GM21367 (cell line): ENCODE measurements around the gene CWC27.

Source experiments
- ATAC-seq: cut with Tn5 transposase; IDR thresholded peaks from one replicate; pipeline ENCODE4 v1.9.1; 2021; ENCODE audit not compliant: unreplicated experiment

The CWC27 gene

DNA sequence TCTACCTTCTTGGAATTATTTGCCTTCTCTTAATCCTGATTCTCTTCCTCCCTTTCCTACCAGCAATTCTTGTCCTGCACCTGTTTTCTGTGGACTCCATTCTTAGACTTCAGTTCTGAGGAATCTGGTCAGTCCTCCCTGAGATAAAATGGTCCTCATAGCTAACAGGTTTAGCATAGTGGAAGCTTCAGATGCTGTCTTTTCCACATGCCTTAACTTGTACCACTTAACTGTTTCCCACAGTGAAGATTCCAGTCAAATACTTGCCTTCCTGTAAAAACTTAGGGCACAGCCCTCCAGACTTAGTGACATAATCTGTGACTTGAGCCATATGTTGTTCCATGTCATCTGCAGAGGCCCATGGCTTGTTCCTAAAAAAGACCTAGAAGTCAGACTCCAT is 261.3 kb downstream of the CWC27 start:
- no peak for ATAC-seq

DNA sequence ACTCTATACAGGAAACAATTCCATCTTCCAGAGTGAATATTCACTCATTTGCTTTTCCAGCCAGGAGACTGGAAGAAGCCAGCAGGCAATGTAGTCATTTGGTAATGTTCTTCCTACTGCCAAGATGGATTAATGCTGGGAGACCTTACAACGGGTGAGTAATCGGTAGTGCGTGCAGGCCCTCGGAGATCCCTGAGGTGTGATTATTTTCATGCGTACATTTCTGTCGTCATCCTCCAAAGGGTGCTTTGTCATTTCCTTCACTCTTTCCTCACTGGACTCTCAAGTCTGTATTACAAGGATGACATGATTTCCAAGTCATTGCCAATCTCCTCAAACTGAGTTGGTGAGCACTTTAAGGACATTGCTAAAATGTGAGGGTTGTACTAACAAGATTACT is 263.5 kb downstream of the CWC27 start:
- no peak for ATAC-seq

DNA sequence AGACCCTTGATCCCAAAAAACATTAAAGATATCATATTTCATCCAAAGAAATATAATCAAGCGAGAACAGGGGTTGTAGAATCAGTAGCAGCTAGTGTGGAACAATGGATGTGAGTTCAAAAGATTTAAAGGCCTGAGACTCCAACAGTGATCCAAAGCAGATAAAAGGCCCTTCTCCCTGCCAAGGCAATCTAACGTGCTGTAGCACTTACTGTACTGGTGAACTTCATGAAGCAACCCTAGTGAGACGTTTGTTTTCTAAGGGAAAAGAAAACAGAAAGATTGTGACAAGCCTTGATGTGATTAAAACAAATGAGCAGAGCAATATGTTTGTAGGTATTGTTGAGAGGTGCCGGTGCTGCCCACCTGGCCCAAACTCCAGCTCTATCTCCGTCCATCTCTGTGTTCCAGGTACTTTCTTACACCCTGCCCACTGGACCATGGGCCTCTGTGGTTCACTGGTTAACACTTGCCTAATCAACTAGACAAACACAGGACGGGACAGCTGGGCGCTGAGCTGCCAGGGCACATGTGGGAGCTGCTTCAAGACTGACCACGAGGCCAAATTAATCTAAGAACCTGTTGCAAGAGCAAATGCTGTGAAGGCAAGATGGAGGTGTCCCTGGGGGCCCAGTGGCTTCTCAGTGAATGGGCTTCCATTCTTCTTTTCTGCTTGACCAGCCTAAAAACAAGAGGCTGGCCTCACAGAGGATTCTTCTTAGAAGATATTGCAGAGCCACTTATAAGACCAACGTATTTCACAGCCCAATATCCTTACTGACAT is 265.5 kb downstream of the CWC27 start:
- ATAC-seq: no peak

DNA sequence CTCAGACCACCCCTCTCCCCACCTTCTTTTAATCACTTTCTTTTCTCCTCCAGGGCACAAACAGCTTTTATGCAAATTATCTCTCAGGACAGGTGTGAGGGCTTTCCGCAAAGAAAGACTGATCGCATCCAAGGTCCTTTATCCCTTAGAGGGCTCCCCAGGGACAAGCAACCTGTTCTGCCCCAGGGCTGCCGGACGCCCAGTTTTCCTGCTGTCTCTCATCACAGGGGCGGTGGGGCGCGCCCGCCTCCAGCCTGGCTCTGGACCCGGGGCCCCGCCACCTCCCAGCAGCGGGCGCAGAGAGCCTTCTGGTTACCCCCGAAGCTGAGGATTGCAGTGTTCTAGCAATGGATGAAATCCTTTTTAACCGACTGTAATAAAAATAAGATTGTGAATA is 266.1 kb downstream of the CWC27 start:
- no peak for ATAC-seq

DNA sequence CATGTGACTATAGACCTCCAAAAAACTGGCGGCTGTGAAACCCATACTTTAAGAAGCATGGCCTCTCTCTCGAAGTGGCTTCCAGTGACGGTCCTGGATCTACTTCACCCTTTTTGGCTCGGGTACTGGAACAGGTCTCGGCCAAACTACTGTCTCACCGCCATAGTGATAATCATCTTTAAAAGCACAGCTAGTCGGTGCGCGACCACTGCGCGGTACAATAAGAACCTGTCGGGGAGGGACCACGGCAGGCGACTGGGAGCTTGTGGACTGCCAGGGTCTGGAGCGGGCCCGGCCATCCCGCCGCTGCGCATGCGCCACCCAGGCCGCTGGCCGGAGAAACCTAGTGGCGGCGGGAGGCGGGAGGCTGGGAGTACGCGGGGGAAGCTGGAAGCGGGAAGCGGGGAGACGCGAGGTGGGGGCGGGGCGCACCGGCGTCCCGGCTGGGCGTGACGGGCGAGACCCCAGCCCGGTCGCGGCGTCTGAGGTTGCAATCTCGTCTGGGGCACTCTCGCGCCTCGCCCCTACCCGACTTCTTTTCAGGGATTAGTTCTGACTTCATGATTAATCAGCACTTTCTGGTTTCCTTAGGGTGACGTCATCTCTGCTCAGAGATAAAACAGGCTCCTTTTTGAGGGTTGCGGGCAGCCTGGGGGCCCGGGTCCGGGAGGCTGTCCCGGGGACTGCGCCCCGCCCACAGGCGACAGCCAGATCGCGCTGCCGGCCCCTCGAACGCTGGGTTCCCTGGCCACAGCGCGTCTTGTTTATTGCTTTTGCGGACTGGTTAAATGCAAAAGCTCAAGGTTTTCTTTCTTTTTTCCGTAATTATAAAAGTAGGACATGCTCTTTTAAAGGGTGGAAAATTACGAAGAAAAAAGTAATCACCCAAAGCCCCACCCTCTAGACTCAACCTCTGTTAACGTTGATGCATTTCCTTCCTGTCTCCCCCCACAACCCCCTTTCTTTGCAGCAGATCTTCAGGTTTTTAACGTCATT is 266.8 kb downstream of the CWC27 start:
- peak; percentile 76 for ATAC-seq

DNA sequence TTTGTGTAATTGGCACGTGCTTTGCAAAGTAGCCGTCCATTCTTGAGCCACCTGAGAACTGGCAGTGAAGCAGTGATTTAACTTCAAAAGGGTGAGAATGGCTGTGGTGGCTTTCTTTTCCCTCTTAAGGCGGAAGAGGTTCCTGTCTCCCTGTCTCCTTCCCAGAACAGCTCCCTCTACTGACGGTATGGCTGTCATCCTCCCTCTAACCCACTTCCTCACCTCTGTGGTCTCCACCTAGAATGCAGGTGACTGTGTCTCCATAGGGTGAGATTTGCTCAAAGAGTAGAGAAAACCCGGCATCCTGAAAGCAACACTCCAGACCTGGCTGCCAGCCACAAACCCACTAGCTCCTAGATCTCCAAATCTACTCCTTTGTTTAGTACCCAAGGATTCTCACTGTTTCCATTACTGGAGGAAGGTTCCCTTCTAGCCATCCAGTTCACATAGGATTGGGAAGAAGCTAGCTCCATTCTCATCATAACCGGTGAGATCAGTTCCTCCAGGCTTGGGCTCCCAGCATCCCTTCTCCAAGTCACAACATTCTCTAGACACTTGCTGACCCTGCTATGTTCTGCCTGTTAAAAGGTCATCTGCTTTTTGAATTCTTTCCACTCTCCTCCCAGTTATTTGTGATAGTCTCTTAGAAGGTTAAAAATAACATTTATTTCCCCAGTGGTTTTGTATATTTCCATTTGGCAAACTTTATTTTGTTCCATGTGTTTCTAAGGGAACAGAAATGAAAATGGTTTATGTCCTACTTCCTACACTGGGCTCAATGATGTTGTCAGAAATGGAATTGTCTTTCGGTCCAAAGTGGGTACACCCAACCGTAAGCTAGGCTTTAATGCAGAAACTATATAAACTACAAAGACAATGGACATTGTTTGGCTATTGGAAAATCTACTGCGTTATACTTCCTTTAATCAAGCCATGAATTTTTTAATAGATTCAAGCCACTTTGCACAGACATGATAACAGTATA is 269.4 kb downstream of the CWC27 start:
- ATAC-seq: no peak

DNA sequence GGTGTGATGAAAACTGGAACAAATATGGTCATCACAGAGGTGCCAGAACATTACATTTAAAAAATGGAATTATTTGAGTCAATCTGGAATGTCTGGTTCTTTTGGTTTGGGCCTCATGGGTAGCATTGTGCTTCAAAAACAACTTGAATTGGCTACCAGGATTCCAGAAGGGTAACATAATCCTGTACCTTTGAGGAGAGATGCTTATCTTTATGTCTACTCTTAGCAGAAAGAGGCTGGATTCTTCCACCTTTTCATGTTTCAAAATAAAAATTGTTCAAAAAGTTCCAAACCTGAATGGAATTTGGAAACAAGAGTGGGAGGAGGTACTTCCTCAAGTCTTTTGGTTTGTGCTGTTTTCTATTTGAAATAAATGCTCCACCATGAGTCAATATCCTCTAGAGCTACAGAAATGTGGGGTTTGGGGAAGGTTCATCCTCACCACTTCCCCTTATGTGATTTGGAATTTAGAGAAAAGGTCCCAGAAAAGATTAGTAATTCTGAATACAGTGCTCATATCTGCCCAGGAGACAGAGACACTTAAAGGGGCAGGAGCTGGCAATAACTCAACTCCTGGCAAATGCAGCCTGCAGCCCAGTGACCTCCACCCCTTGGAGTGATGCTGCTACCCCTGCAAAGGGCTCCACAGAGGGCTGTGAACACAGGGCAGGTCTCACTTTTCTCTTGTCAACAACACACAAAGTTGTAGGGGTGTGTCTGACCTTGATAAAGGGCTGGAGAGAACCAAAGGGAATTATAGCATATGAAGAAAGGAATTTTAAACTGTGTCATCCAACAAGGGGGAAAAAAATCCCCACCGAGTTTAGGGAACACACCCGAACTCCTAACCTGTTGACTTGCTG is 272.8 kb downstream of the CWC27 start:
- no peak for ATAC-seq

DNA sequence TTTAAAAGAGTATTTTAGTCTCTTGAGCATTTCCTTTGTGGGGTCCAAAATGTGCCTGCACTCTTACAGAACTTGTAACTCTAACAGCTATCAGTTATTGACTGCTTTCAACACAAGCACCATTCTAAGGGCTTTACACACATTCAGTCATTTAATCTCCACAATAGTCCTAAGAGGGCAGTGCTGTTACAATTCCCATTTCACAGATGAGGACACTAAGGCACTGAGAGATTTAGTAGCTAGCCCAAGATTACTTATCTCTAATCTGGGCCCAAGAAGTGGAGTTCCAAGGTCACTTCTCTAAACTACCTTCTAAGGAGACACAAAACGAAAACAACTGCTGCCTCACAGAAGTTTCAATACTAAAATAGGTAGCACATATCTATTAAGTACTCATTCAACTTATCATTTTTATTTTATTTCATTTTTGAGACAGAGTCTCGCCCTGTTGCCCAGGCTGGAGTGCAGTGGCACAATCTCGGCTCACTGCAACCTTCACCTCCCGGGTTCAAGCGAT is 275.2 kb downstream of the CWC27 start:
- peak; percentile 50 for ATAC-seq

DNA sequence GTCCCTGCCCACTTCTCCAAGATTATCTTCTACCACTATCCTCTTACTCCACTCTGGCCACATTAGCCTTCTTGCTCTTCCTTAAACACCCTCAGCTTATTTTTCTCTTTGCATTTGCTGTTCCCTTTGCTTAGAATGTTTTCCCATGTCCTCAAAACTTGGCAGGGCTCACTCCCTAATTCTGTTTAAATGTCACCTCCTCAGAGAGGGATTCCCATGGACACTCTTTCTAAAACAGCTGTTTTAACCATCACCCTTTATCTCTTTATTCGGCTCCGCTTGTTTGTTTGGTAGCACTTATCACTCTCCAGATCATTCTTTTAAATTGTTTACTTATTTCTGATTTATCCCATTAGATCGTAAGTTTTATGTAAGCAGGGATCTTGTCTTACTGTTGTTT is 278.5 kb downstream of the CWC27 start:
- no peak for ATAC-seq

DNA sequence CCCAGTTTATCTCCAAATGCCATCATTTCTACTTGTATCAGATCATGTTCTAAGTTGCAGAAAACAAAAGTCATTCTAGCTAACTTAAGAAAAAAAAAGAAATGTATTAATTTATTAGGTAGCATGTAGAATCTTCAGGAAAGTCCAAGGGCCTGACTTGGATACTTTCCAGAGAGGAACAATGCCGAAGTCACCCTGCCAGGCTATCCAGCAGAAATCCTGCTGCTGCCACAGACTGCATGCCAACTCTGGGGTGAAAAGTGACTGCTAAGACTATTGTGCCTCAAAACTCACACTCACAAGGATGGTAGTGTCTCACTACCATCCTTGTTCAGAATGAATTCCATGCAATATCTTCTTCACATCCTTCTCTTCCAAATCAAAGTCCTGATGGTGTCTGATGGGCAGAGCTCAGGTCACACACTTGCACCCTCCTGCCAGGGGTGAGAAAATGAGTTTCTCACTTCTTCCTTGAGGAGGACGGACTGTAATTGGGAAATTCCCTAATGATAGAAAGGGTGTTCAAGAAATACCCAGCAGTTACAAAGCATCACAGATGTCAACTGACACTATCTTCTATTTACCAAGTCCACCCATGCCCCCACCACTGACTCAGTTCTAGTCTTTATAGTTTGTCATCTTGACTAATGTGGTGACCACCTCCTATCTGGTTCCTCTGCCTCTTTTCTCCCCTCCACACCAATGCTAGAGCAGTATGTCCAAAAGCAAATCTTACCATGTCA is 279.4 kb downstream of the CWC27 start:
- peak; percentile 30 for ATAC-seq

DNA sequence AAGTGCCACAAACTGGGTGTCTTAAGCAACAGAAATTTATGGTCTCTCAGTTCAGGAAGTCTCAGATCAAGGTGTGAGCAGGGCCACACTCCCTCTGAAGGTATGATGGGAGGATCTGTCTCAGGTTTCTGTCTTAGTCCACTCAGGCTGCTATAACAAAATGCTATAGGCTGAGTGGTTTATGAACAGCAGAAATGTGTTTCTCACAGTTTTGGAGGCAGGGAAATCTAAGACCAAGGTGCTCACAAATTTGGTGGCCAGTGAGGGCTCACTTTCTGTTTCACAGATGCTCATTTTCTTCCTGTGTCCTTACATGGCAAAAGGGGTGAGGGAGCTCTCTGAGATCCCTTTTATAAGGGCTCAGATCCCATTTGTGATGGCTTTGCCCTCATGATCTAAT is 281.4 kb downstream of the CWC27 start:
- ATAC-seq: peak; percentile 34

DNA sequence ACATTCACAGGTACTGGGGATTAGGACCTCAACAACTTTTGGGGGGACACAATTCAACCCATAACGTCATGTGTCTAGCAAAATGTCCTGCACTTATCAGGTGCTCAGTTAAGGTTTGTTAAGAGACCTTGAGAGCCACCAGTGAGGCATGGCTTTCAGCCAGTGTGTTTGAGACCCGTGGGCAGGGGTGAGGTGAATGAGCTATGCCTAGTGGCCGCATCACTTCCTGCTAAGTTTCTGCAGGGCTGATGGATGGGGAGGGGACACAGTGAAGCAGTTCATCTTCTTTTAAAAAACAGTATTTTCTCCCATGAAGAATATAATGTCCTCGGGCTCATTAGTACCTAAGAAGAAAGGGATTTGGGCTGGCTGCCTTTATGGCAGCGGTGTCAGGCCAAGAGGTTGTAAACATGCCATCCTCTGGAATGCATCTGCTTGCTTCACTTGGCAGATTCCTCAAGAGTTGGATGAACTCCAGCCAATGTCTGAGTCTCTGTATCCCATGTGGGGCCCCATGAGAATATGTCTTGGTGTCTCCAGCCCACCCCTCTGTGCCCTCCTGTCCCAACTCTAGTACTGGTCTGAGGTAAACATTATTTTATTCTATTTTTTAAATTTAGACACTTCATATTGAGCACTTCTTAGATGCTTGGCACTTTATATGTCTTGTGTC is 282.2 kb downstream of the CWC27 start:
- no peak for ATAC-seq

DNA sequence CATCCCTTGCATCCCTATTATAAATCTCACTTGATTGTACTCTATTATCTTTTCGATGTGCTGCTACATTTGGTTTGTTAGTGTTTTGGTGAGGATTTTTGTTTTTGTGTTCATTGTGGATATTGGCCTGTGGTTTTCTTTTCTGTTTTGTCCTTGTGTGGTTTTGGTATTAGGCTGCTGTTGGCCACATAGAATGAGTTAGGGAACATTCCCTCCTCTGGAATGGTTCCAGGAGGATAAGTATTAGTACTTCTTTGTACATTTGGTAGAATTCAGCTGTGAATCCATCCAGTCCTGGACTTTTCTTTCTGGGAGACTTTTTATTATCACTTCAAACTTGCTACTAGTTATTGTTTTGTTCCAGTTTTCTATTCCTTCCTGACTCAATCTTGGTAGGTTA is 287.2 kb downstream of the CWC27 start:
- ATAC-seq: no peak

DNA sequence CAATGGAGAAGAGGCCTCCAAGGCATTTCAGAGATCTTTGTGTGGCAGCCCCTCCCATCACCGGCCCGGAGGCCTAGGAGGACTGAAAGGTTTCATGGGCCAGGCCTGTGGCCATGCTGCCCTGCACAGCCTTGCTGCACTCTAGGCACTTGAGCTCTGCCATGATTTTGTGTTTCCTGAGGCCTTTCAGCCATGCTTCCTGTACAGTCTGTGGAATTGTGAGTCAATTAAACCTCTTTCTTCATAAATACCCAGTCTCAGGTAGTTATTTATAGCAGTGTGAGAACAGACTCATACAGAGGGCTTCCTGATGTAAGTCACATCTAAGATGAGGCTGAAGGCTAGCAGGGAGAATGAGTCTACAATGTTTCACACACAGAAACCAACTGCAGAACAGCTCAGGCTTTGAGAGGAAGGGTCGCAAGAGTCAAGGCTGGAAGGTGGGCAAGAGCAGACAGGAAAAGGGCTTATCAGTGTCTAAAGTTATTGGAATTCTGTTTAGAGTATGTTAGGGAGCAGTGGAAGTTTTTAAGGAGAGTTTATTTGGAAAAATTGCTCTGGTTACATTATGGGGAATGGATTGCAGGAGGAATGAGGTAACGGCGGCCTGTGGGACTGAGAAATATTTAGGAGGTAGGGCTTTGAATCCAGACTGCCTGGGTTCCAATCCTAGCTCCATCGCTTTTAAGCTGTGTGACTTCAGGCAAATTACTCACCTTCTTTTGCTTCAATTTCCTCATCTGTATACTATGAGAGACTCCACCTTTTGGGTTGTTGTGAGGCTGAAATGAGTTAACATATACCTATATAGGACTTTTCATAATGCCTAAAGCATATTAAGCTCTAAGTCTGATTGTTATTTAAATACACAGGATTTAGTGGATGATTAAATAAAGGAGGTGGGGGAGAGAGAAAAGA is 291.2 kb downstream of the CWC27 start:
- ATAC-seq: no peak

DNA sequence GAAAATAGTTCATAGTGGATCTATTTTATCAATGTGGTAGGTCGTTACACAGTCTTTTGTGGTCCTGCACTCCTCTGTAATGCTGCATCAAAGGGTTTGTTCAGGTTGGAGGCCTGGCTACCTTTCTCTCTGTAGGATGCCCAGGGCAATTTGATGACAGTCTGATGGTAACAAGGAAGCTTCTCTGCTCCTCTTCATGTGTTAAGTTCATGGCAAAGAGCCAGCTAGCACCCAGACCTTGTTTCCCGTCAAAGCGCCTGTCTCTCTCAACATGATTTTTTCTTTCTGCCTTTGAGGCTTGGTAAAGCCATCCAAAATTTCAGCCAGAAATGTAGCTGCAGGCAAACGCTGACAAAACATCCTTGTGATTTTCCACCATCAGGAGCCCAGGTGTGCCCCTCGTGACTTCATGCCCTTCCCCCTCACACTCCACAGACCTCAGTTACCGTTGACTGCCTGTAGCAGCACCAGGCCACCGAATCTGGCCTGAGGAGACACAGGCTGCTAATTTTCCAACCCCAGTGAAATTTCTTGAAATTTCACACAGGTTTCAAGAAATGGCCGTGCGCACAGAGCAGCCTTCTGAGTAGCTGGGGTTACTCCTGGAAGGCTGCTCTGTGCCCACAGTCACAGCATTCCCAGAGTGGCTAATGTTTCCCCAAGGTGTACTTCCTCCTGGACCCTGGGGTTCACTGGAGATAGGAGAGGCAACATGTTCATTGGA is 292.7 kb downstream of the CWC27 start:
- peak; percentile 44 for ATAC-seq

DNA sequence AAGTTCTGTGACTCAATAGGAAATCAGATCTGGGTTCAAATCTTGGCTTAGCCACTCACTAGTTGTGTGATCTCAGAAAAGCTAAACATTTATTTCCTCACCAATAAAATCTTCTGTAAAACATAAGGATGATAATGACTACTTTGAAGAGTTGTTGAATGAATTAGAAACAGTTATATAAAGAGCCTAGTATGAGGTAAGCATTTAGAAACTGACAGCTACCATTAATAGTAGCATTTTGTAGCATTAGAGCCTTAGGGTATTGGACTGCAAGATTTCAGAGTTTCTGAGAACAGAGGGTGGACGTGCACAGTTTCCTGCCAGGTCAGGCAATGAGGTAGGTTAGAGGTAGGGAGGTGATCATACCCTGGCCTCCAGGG is 293.2 kb downstream of the CWC27 start:
- peak; percentile 27 for ATAC-seq
